T-cell (primary cell): ENCODE results near the gene SLC26A3. TPM values are rescaled to one million over a fixed set of nuclear protein-coding genes. Genes with fewer than 3 reads are reported as not detected.

Source experiments
- ATAC-seq, 4 experiments: fragments of 200-7000 bp in 3 of 4; fragments of 150-1000 bp in 1 of 4; cut with Tn5 transposase; replicated peaks in 1 of 4; 1 replicate in 3 of 4; 2 replicates in 1 of 4; pipeline ENCODE4 v1.10.0; 2021; ENCODE audit warnings: moderate library complexity in 3 of 4, mild to moderate bottlenecking in 2 of 4, moderate number of reproducible peaks in 1 of 4
- CTCF ChIA-PET, 2 donors: fragments of 300-600 bp; sonication (Branson Sonifier 250); formaldehyde crosslinking; loops; one replicate each; lab custom pipeline; 2022; ENCODE audit warnings: antibody characterized with exemption in 2 of 2; lab: Charles Lee
- POLR2A ChIA-PET, 2 donors: fragments of 300-600 bp; sonication (Branson Sonifier 250); formaldehyde crosslinking; loops; one replicate each; lab custom pipeline; 2022; ENCODE audit warnings: antibody characterized with exemption in 2 of 2; lab: Charles Lee
- DNase-seq, 35 experiments: peaks; one replicate each; pipeline versions ENCODE4 v3.0.0 to v3.0.0-alpha.2; 2013 to 2023
- H3K27ac ChIP-seq: one replicate; pipeline ENCODE4 v1.5.1; 2013; ENCODE audit warnings: low read length
- H3K27me3 ChIP-seq, 2 experiments: replicated peaks in 1 of 2; 1 replicate in 1 of 2; 2 replicates in 1 of 2; pipeline versions ENCODE4 v1.6.1 to v1.7.0; 2013; ENCODE audit warnings: low read length in 1 of 2, mixed read lengths in 1 of 2; ENCODE audit not compliant: control insufficient read depth in 2 of 2, insufficient read depth in 2 of 2; ENCODE audit errors: extremely low read depth in 1 of 2
- H3K36me3 ChIP-seq, 2 donors: 1 replicate in 1 of 2; 2 replicates in 1 of 2; pipeline versions ENCODE4 v1.6.1 to v1.7.0; 2013; ENCODE audit warnings: low read length in 1 of 2; ENCODE audit not compliant: control insufficient read depth in 2 of 2, insufficient read depth in 1 of 2; ENCODE audit errors: extremely low read depth in 1 of 2
- H3K4me1 ChIP-seq, 2 experiments: 1 replicate in 1 of 2; 2 replicates in 1 of 2; pipeline versions ENCODE4 v1.6.1 to v1.7.0; 2013; ENCODE audit warnings: low read length in 2 of 2, mixed read lengths in 1 of 2; ENCODE audit not compliant: insufficient read depth in 2 of 2, control insufficient read depth in 1 of 2; ENCODE audit errors: extremely low read depth in 1 of 2
- H3K4me3 ChIP-seq, 2 donors: 1 replicate in 1 of 2; 2 replicates in 1 of 2; pipeline versions ENCODE4 v1.5.1 to v1.7.0; 2013; ENCODE audit warnings: mild to moderate bottlenecking in 2 of 2, low read length in 1 of 2, moderate library complexity in 1 of 2; ENCODE audit not compliant: control insufficient read depth in 1 of 2; ENCODE audit errors: extremely low read depth in 1 of 2
- H3K9me3 ChIP-seq: 2 replicates; pipeline ENCODE4 v1.7.0; 2013
- H3K27ac Mint-ChIP-seq, 2 donors: one replicate each; pipeline ENCODE4 v1.8.0; 2020 to 2021; ENCODE audit warnings: mild to moderate bottlenecking in 2 of 2, mixed read lengths in 2 of 2
- H3K27me3 Mint-ChIP-seq, 2 donors: one replicate each; pipeline ENCODE4 v1.8.0; 2021 to 2022; ENCODE audit warnings: mixed read lengths in 2 of 2
- H3K36me3 Mint-ChIP-seq: one replicate; pipeline ENCODE4 v1.8.0; 2021; ENCODE audit warnings: mixed read lengths
- H3K4me1 Mint-ChIP-seq, 3 donors: one replicate each; pipeline ENCODE4 v1.8.0; 2020 to 2022; ENCODE audit warnings: mixed read lengths in 3 of 3, mild to moderate bottlenecking in 1 of 3
- H3K4me3 Mint-ChIP-seq, 3 donors: one replicate each; pipeline ENCODE4 v1.8.0; 2020 to 2022; ENCODE audit warnings: mild to moderate bottlenecking in 3 of 3, mixed read lengths in 3 of 3, moderate library complexity in 3 of 3
- H3K9me3 Mint-ChIP-seq, 3 donors: one replicate each; pipeline ENCODE4 v1.8.0; 2020 to 2022; ENCODE audit warnings: mixed read lengths in 3 of 3
- WGBS: methylation state at CpG from one replicate; pipeline ENCODE4 v1.1.5; 2013; ENCODE audit warnings: missing lambda C conversion rate; ENCODE audit not compliant: insufficient coverage; 5-methylcytosine and 5-hydroxymethylcytosine counted together
- total RNA-seq, 35 experiments: library from RNA in 6 of 35; stranded (reverse) in 6 of 35; fragments of 120-200 nt in 1 of 35; gene quantifications; one replicate each; pipeline versions ENCODE4 v1.2.1 to v1.2.4 and lab custom pipeline; 2013 to 2026

The SLC26A3 gene
- total RNA-seq, 5 donors from 2014 or later (not counting 1 experiment from before 2014, with no cell fraction given), result 0.33 to 0.93 (median 0.70) TPM; not detected in 2

- ChIA-PET CTCF (no interaction called here), POLR2A (no interaction called here)
- Histone ChIP-seq H3K27me3 (no peaks in the 10 kb centered on the region), H3K9me3 (no peaks in the 10 kb centered on the region), H3K36me3 (no peaks in the 10 kb centered on the region), H3K4me3 (no peak overlapping the region), H3K4me1 (no peaks in the 10 kb centered on the region), H3K27ac (no peak overlapping the region)
- Mint-ChIP-seq H3K27me3 (peaks cover 0 to 3% of the 10 kb centered on the region in 2 donors), H3K4me1 (peaks cover 0 to 8% (median 4%) of the 10 kb centered on the region in 3 donors), H3K4me3 (no peak overlapping the region), H3K27ac (no peak overlapping the region), H3K9me3 (no peaks in the 10 kb centered on the region), H3K36me3 (no peaks in the 10 kb centered on the region)
- WGBS, result 100% methylated on average over 3 of the region's 5 CpGs
- DNase-seq (no peak), ATAC-seq (no peak)
Measured at GRCh38 chr7:107811934-107812333, 8.9 kb upstream of the SLC26A3 start.

- H3K27ac Mint-ChIP-seq, result no peak overlapping the region
- no peaks in the 10 kb centered on the region for H3K27me3 Mint-ChIP-seq
Measured at GRCh38 chr7:107810626-107811025, 7.6 kb upstream of the SLC26A3 start.

GRCh38 chr7:107809179-107809578, 6.2 kb upstream of the SLC26A3 start:
- no peaks in the 10 kb centered on the region for H3K36me3 ChIP-seq
- no peaks in the 10 kb centered on the region for H3K27me3 ChIP-seq
- no peak overlapping the region for H3K27ac ChIP-seq
- no peaks in the 10 kb centered on the region for H3K9me3 Mint-ChIP-seq
- H3K36me3 Mint-ChIP-seq, result no peaks in the 10 kb centered on the region
- no peak overlapping the region for H3K4me3 ChIP-seq
- H3K27ac Mint-ChIP-seq, result no peak overlapping the region
- peaks cover 0 to 6% of the 10 kb centered on the region in 2 donors for H3K27me3 Mint-ChIP-seq
- ChIA-PET POLR2A (no interaction called here), CTCF (no interaction called here)
- DNase-seq (no peak), ATAC-seq (no peak)
- H3K4me1 ChIP-seq, result no peaks in the 10 kb centered on the region
- no peaks in the 10 kb centered on the region for H3K4me1 Mint-ChIP-seq
- WGBS, result 100% methylated on average over 2 of the region's 4 CpGs
- H3K9me3 ChIP-seq, result no peaks in the 10 kb centered on the region
- no peak overlapping the region for H3K4me3 Mint-ChIP-seq

More at GRCh38 chr7:107810626-107811025, 7.6 kb upstream of the SLC26A3 start:
- POLR2A ChIA-PET, result no interaction called here
- no peaks in the 10 kb centered on the region for H3K36me3 Mint-ChIP-seq
- H3K9me3 Mint-ChIP-seq, result no peaks in the 10 kb centered on the region
- Histone ChIP-seq H3K4me3 (no peak overlapping the region), H3K27me3 (no peaks in the 10 kb centered on the region), H3K27ac (no peak overlapping the region), H3K36me3 (no peaks in the 10 kb centered on the region), H3K4me1 (no peaks in the 10 kb centered on the region), H3K9me3 (no peaks in the 10 kb centered on the region)
- DNase-seq, result no peak
- WGBS, result no CpG with 5 or more reads among the region's 3 CpGs
- peaks cover 0 to 5% (median 2%) of the 10 kb centered on the region in 3 donors for H3K4me1 Mint-ChIP-seq
- H3K4me3 Mint-ChIP-seq, result no peak overlapping the region
- CTCF ChIA-PET, result no interaction called here
- ATAC-seq, result no peak

DNA sequence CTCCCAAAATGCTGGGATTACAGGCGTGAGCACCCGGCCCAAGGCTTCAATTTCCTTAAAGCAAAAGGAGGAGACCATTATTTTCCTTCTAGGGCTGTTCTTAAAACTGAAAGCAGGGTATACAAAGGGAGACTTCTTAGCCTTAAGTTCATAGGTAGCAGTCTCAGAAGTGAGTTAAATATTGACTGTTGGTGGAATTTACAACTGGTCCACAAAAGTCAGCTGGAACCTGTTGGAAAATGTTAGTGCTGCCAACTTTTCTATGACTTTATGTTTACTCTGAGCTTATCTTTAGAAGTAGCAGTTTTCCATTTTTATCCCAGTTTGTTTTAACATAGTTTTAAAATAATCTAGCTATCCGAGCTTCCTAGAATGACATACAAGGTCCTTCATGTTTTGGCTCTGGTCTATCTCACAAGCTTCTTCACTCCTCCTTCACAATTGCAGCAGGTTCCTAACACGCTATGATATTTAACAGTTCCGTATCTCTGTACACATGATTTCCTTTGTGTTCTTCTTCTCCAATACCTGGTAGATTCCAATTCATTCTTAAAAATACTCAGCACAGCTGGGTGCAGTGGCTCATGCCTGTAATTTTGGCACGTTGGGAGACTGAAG, 3.3 kb downstream of the SLC26A3 start:
- WGBS, result 29% methylated on average over 2 of the region's 6 CpGs
- Mint-ChIP-seq H3K36me3 (no peaks in the 10 kb centered on the region), H3K4me1 (no peaks in the 10 kb centered on the region), H3K9me3 (no peaks in the 10 kb centered on the region), H3K4me3 (no peak overlapping the region), H3K27ac (no peak overlapping the region), H3K27me3 (peaks cover 0 to 12% of the 10 kb centered on the region in 2 donors)
- POLR2A ChIA-PET, result no interaction called here
- DNase-seq, result no peak
- Histone ChIP-seq H3K4me1 (no peaks in the 10 kb centered on the region), H3K27me3 (no peaks in the 10 kb centered on the region), H3K4me3 (no peak overlapping the region), H3K36me3 (no peaks in the 10 kb centered on the region), H3K27ac (no peak overlapping the region), H3K9me3 (no peaks in the 10 kb centered on the region)
- no peak for ATAC-seq
- CTCF ChIA-PET, result interaction anchor here in 1 of 2 donors (0.6 kb wide), 1 partner anchor 76 kb away, joined by 4 read pairs; no protein-coding TSS in a partner anchor

DNA sequence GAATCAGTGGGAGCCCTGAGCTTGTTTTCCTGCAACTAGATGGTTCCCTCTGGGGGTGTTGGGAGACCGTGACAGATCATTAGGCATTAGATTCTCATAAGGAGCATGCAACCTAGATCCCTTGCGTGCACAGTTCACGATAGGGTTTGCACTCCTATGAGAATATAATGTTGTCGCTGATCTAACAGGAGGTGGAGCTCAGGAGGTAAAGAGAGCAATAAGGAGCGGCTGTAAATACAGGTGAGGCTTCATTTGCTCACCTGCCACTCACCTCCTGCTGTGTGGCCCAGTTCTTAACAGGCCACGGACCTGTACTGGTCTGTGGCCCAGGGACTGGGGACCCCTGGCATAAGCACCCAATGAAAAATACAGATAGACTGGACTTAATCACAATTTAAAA, 10.7 kb downstream of the SLC26A3 start:
- peaks cover 0 to 9% of the 10 kb centered on the region in 2 donors for H3K27me3 Mint-ChIP-seq
- Histone ChIP-seq H3K9me3 (no peaks in the 10 kb centered on the region), H3K4me3 (no peak overlapping the region), H3K27ac (no peak overlapping the region), H3K36me3 (no peaks in the 10 kb centered on the region), H3K4me1 (no peaks in the 10 kb centered on the region), H3K27me3 (no peaks in the 10 kb centered on the region)
- no peak overlapping the region for H3K27ac Mint-ChIP-seq
- WGBS, result 80% methylated on average over 1 of the region's 6 CpGs
- H3K4me1 Mint-ChIP-seq, result peaks cover 0 to 11% (median 9%) of the 10 kb centered on the region in 3 donors
- DNase-seq (no peak), ATAC-seq (no peak)
- H3K36me3 Mint-ChIP-seq, result no peaks in the 10 kb centered on the region
- H3K9me3 Mint-ChIP-seq, result no peaks in the 10 kb centered on the region
- ChIA-PET CTCF (interaction anchor here in 1 of 2 donors (0.6 kb wide), 1 partner anchor 597 kb away, joined by 3 read pairs; no protein-coding TSS in a partner anchor), POLR2A (no interaction called here)
- H3K4me3 Mint-ChIP-seq, result no peak overlapping the region

DNA sequence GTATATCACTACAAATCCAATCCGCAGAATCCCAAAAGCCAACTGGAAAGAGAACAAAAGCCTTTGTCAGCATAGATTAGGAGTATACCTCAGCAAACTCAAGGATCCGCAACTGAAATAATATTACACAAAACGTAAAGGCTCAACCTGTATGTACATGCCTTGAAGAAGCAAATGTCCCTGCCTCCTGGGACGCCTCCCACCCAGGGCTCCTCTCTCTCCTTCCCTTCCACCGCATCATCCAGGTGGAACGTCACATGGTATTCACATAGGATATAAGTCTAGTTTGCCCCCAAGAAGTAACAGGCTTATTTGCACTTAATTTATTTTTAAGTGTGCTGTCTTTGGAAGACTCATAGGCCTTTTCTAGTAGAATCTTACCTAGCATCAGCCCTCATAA, 13.4 kb downstream of the SLC26A3 start:
- CTCF ChIA-PET, result no interaction called here
- POLR2A ChIA-PET, result no interaction called here
- Mint-ChIP-seq H3K4me1 (peaks cover 7 to 35% (median 31%) of the 10 kb centered on the region in 3 donors), H3K4me3 (no peak overlapping the region), H3K36me3 (no peaks in the 10 kb centered on the region), H3K9me3 (no peaks in the 10 kb centered on the region), H3K27me3 (peaks cover 3 to 6% of the 10 kb centered on the region in 2 donors), H3K27ac (no peak overlapping the region)
- WGBS, result 90% methylated on average over 4 of the region's 6 CpGs
- Histone ChIP-seq H3K36me3 (no peaks in the 10 kb centered on the region), H3K9me3 (no peaks in the 10 kb centered on the region), H3K4me3 (no peak overlapping the region), H3K27me3 (no peaks in the 10 kb centered on the region), H3K27ac (no peak overlapping the region), H3K4me1 (peaks cover 0 to 3% of the 10 kb centered on the region in 2 experiments)
- DNase-seq (no peak), ATAC-seq (no peak)
